ENCODE results near the gene QPRT.
"Not testable (repeated sequence)": the region's sequence is repeated elsewhere in the genome, so short reads cannot be mapped to it uniquely, and the experiment has no call there.

Gene QPRT

DNA sequence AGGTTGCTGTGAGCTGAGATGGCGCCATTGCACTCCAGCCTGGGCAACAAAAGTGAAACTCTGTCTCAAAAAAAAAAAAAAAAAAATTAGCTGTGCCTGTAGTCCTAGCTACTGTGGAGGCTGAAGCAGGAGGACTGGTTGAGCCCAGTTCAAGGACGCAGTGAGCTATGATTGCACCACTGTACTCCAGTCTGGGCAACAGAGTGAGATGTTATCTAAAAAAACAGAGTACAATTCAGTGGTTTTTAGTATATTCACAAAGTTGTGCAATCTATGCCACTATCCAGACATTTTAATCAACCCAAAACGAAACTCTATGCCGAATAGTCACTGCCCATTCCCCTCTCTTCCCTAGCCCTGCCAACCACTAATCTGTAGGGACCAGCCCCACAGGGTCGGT lies 41.7 kb downstream of the QPRT start:
- DNase-seq, result no peak

DNA sequence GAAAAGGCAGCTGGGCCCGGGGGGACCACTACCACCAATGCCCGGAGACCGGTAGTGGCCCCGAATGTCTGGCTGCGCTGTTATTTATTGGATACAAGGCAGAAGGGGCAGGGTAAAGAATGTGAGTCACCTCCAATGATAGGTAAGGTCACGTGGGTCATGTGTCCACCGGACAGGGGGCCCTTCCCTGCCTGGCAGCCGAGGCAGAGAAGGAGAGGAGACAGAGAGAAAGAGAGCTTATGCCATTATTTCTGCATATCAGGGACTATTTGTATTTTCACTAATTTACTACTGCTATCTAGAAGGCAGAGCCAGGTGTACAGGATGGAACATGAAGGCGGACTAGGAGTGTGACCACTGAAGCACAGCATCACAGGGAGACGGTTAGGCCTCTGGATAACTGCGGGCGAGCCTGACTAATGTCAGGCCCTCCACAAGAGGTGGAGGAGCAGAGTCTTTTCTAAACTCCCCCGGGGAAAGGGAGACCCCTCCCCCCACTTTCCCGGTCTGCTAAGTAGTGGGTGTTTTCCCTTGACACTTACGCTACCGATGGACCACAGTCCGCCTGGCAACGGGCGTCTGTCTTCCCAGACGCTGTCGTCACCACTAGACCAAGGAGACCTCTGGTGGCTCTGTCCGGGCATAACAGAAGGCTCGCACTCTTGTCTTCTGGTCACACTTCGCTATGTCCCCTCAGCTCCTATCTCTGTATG lies 42.3 kb downstream of the QPRT start:
- peak; percentile 74 for DNase-seq

DNA sequence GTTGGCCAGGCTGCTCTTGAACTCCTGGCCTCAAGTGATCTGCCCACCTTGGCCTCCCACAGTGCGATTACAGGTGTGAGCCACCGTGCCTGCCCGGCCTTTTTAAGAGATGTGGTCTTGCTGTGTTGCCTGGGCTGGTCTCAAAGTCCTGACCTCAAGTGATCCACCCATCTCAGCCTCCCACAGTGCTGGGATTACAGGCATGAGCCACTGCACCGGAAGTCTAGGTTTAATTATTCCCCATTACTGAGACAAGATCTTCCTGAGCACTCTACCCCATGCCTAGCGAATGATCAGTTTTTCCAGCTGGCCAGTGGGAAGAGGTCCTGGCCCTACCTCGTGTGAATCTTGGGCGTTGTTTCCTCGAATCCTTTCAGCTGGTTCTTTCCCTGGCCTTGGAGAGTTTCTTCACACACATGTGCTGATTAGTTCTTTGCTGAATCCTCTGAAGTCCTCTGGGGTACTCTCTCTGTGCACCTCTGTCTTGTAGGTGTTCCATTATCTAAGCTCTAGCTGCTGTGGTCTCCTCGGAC lies 47.9 kb downstream of the QPRT start:
- no peak for DNase-seq

DNA sequence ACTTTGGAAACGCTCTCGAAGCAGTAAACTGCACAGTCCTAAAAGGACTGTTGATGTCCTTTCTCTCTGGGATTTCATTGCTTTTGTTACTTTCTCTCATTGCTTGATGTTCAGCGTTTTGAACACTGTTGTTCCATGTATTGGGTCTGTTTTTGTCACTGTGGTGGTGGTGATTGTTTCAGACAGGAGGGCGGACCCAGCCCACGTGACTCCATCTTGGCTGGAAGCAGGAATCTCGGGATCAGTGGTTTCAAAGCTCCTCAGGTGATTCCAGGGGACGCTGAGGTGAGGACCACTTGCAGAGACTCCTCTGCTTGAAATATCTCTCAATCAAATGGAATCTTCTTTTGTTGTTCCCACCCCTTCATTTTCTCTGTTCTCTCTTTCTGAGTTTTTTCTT lies 48.5 kb downstream of the QPRT start:
- no peak for DNase-seq

DNA sequence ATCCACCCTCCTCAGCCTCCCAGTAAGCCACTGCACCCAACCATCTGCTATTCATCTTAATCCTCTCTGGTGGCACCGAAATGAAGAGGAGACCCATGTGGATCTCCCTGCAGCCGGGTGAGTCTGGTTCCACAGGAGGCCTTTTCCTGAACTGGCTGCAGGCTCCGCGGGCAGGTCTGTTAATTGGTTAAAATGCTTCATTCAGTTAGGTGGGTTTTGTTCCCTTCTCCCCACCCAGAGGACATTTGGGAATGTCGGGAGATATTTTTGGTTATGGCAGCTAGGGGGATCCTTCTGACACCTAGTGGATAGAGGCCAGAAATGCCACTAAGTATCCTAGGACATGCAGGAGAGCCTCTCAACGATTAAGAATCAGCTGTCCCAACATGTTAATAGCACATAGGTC lies 50.1 kb downstream of the QPRT start:
- DNase-seq, result peak; percentile 48

DNA sequence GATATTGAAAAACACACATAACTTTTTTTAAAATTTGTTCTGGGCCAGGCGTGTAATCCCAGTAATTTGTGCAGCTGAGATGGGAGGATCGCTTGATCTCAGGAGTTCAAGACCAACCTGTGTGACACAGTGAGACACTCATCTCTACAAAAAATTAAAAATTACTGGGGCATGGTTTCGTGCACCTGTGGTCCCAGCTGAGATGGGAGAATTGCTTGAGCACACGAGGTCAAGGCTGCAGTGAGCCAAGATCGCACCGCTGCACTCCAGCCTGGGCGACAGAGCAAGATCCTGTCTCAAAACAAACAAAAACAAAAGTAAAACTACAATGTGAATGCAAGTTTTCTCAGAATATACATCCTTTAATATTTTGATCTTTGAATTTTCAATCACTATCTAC lies 51.7 kb downstream of the QPRT start:
- DNase-seq, result no peak

DNA sequence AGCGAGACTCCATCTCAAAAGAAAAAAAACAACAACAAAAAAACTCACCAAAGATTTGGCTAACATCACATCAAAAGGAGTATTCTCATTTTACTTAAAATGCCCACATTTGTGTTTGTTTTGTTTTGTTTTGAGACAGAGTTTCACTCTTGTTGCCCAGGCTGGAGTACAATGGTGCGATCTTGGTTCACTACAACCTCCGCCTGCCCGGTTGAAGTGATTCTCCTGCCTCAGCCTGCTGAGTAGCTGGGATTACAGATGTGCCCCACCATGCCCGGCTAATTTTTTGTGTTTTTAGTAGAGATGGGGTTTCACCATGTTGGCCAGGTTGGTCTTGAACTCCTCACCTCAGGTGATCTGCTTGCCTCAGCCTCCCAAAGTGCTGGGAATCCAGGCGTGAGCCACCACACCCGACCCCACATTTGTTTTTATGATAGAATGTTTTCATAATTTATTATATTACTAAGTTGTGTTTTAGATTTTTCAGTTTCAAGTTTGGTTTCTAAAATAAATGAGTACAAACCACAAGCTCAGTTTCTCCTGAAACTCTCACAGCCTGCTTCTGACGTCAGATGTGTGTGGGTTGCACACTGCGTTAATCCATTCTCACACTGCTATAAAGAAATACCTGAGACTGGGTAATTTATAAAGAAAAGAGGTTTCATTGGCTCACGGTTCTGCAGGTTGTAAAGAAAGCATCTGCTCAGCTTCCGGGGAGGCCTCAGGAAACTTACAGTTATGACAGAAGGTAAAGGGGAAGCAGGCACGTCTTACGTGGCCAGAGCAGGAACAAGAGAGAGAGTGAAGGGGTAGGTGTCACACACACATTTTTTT lies 53.0 kb downstream of the QPRT start:
- not testable (repeated sequence) for DNase-seq

DNA sequence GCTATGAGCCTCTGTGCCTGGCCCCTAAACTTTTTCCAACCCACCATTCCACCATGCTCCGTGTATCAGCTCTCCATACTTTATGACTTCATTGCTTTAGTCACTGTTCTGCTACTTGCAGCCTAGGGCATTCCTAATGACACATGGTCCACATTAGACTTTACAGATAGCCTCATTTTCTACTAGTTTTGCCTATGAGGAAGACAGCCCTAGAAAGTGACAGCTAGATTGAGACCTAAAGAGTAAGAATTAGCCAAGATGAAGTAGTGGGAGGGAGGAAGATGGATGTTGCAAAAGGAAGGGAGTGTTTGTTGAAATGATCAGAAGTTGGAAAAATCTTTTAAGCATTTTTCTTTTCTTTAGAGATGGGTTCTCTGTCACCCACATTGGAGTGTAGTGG lies 55.8 kb downstream of the QPRT start:
- DNase-seq, result peak; percentile 91

DNA sequence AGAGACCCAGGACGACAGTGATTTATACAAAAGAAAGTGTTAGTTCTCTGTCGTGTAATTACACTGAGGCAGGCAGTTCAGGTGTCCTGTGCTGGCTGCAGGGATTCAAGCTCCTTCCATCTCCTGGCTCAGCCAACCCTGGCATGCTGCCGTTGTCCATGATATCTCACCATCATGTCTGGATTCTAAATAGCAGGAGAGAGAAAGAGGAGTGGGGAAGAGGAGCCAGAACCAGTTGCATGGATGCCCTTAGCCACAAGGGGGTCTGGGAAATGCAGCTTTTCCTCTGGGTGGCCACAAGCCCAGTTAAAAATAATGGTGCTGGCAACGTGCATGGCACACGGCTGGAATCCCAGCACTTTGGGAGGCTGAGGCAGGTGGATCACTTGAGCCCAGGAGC lies 57.1 kb downstream of the QPRT start:
- no peak for DNase-seq

DNA sequence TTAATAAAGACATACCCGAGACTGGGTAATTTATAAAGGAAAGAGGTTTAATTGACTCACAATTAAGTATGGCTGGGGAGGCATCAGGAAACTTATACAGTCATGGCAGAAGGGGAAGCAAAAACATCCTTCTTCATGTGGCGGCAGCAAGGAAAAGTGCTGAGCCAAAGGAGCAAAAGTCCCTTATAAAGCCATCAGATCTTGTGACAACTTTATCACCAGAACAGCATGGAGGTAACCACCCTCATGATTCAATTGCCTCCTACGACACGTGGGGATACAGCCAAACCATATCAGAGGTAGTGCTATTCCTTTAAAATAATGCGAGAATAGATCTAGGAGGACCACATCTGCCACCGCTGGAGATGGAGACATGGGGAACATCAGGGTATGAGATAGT lies 57.8 kb downstream of the QPRT start:
- DNase-seq, result peak; percentile 93

DNA sequence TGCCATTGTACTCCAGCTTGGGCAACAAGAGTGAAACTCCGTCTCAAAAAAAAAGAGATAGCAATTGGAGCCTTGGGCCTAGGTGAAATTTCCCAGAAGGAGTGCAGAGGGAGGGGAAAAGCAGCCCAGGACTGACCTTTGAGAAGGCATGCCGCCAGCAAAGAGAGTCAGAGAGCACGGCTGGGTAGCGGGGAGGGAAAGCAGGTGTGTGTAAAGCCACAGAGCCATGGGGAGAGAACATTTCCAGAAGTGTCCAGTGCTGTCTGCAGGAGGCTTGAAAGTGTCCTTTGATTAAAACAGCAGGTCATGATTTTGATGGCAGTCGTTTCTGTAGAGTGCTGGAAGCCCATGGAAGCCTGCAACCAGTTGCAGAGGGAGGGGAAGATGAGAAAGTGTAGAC lies 58.7 kb downstream of the QPRT start:
- DNase-seq, result no peak

DNA sequence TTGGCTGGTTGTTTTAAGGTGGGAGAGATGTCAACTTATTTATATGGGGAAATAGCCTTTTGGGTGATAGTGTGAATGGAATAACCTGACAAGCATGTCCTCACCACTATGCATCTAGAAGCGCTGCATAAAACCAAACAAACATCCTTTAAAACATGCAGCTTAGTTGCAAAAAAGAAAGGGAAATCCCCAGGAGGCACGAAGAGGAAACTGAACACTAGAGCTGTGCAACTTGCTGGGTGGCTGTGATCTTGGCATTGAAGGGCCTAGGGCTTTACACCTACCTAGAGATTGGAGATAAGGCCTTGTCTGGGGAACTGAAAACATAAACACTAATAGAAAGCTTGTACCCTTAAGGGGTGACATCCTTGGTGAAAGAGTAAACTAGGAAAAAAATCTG lies 59.5 kb downstream of the QPRT start:
- peak; percentile 78 for DNase-seq

DNA sequence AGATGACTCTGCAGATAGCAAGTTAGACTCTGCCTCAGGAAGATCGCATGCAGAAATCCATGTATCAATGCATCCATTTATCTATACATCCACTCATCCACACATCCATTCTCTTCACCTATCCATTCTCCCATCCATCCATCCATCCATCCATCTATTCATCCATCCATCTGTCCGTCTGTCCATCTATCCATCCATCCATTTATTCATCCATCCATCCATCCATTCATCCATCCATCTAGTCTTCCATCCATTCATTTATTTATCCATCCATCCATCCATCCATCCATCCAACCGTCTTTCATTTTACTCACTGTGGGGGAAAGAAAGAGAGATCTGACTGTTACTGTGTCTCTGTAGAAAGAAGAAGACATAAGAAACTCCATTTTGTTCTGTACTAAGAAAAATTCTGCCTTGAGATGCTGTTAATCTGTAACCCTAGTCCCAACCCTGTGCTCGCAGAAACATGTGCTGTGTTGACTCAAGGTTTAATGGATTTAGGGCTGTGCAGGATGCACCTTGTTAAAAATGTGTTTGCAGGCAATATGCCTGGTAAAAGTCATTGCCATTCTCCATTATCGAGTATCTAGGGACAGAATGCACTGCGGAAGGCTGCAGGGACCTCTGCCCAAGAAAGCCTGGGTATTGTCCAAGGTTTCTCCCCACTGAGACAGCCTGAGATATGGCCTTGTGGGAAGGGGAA lies 61.1 kb downstream of the QPRT start:
- not testable (repeated sequence) for DNase-seq

DNA sequence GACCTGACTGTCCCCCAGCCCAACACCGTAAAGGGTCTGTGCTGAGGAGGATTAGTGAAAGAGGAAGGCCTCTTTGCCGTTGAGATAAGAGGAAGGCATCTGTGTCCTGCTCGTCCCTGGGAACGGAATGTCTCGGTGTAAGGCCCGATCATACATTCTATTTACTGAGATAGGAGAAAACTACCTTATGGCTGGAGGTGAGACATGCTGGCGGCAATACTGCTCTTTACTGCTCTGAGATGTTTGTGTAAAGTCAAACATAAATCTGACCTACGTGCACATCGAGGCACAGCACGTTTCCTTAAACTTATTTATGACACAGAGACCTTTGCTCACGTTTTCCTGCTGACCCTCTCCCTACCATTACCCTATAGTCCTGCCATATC lies 61.6 kb downstream of the QPRT start:
- not testable (repeated sequence) for DNase-seq

DNA sequence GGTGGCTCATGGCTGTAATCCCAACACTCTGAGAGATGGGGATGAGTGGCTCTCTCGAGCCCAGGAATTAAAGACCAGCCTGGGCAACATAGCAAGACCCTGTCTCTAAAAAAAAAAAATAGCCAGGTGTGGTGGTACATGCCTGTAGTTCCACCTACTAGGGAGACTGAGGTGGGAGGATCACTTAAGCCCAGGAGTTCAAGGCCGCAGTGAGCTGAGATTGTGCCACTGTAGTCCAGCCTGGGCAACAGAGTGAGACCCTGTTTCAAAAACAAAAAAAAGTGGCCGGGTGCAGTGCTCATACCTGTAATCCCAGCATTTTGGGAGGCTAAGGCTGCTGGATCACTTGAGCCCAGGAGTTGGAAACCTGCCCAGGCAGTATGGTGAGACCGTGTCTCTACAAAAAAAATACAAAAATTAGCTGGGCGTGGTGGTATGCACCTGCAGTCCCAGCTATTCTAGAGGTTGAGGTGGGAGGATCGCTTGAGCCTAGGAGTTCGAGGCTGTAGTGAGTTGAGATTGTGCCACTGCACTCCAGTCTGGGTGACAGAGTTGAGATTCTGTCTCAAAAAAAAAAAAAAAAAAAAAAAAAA lies 63.8 kb downstream of the QPRT start:
- no peak for DNase-seq

DNA sequence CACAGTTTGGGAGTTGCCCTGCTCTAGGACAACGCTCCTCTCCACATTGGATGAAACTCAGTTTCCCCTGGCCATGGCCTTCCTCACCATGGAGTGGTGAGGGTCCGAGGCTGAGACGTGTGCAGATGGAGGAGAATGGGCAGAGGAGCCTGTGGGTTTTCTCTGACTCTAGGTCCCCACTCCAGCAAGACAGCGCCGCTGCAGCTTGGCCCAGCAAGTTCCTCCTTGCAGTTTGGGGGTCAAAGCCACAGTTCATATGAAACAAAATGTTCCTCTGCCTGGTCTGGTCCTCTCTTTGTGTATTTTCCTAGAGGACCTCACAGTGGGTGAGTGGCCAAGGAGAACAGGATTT lies 64.5 kb downstream of the QPRT start:
- DNase-seq, result no peak

DNA sequence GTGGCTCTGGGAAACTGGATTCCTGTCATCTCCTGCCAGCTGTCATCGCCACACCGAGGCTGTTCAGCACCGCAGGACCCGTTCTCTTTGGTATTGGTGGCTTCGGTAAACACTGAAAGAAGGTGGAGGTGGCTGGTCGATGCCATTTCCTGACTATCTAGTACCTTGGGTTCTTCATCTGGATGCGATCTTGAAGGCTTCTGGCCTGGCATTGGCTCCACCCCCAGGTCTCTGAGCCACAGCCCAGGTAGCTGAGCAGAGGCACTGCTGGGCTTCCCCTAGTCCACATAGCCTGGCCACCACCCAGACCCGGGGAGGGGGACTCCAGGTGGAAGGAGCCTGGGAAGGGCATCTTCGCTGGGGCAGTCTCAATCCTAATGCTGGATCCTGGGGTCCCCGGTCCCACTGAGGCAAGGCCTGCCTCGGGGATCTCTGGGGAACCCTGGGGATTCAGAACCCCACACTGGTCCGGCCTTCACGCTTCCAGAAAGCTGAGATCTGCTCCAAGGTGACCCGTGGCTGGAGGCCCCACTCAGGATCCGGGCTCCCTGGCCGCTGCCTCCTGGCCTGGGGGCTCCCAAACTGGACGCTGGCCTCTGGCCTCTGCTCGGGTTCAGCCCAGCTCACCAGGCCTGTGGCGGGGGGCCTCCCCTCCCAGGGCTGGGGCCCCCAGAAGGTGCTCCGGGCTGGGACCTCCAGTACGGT lies 65.0 kb downstream of the QPRT start:
- no peak for DNase-seq

DNA sequence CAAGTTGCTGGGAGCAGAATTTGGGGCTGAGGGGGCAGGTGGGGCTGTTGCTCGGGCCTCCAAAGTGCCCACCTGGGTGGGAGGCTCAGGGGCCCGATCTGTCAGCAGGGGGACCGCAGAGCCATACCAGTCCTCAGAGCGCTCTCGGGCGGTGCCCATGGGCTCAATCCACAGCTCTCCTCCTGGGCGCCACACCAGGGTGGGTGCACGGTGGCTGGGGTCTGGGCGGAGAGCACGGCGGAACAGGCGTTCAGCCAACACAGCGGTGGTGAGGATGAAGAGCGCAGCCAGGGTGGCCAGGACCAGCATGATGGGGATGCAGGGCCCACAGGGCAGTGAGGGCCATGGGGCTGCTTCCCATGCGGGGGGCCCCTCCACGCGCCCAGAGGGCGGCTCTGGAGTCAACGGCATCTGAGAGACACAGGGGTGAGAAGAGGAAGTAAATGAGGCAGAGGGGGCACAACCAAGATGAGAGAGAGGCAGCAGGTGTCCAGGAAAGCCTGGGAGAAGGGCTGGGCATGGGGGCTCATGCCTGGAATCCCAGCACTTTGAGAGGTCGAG lies 65.6 kb downstream of the QPRT start:
- no peak for DNase-seq

DNA sequence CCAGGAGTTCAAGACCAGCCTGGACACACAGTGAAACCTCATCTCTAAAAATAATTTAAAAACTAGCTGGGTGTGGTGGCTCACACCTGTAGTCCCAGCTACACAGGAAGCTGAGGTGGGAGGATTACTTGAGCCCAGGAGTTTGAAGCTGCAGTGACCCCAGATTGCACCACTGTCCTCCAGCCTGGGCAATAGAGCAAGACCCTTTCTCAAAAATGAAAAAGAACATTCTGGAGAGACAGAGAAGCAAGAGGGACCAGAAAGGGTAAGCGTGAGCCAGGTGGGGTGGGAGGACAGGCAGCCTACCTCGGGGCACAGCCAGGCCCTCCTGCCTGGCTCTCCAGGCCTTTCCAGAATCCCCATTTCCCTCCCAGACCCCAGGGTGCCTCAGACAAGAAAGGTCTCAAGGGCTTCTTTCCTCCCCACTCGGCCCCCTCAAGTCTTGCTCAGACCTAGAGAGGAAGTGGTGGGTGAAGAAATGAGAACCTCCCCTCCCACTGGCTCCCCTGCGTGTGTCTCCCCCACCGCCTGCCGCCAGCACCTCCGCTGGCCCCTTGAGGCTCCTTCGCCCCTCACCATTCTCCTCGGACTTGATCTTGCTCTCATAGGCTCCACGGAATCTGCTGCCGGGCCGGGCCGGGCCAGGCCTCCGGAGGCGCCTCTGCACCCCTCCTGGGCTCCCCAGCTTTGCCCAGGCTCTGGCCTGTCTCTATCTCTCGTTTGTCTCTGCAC lies 66.3 kb downstream of the QPRT start:
- peak; percentile 45 for DNase-seq

DNA sequence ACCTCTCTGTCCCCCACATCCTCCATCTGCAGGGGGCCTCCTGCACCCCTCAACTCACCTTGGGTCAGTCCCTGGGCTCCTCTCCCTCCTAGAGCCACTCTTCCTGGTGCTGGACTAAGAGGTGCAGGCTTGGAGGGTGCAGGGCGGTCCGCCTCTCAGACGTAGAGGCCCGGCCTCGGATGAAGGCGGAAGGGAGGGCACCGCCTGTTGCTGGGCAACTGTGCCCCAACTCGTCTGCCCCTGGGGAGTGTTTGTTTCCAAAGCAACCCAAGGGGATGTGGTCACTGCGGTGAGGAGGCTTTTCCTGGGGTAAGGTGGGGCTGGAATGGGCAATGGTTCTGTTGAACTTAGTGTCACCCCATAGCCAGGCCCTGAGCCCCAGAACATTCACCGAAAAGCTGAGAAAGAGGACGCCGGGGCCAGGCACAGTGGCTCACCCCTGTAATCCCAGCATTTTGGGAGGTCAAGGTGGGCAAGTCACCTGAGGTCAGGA lies 66.9 kb downstream of the QPRT start, which contains the start of gene C16orf54:
TSS of gene C16orf54 (minus strand) at position 138 of the 493 bp plus-strand sequence. CDS start 1,039 bp downstream, outside the sequence.
- peak; percentile 85 for DNase-seq

DNA sequence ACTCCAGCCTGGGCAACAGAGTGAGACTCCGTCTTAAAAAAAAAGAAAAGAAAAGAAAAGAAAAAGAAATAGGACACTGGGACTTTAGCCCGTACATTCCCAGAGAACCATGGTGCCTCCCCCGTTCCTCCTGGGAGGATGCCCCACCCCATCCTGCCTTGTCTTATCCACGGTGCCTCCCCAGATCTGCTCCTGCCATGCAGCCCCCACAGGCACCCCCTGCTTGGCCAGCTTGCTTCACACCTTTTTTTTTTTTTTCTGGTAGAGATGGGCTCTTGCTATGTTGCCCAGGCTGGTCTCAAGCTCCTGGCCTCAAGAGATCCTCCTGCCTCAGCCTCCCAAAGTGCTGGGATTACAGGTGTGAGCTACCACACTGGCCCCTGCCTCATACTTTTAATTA lies 67.5 kb downstream of the QPRT start:
- not testable (repeated sequence) for DNase-seq

Measured in inflammatory macrophage treated with lipopolysaccharide for 4 hours (primary cell).